ENCODE measurements around the gene MRPL14.

The MRPL14 gene

GRCh38 chr6:44072452-44072958 is 54.7 kb downstream of the MRPL14 start:
- no peaks in the 10 kb centered on the region for H3K9me2 ChIP-seq (replicated peaks; ENCODE audit: insufficient read depth, low read length)
- DNase-seq, result no peak
- H3K27ac ChIP-seq (ENCODE audit: low read length), result peak overlapping the region; percentile 54; the same call in 1 of the 2 replicates
- H3K9me3 ChIP-seq (replicated peaks; ENCODE audit: insufficient read depth, low read length), result no peaks in the 10 kb centered on the region
- TF ChIP-seq EZH2 (optimal IDR thresholded peaks at IDR 0.05; ENCODE audit: low read depth, low read length), result no peak
- H2AFZ ChIP-seq (ENCODE audit: low read length), result peak overlapping the region; percentile 66
- H3K79me2 ChIP-seq (ENCODE audit: low read length), result no peaks in the 10 kb centered on the region
- peaks cover 19% of the 10 kb centered on the region for H3F3A ChIP-seq (ENCODE audit: insufficient read depth, low read length)
- H3K4me2 ChIP-seq (ENCODE audit: low read depth, low read length), result peak overlapping the region; percentile 91
- H3K27me3 ChIP-seq (replicated peaks; ENCODE audit: insufficient read depth, low read length), result no peaks in the 10 kb centered on the region
- H4K20me1 ChIP-seq (ENCODE audit: insufficient read depth, low read length), result no peaks in the 10 kb centered on the region
- peak overlapping the region; percentile 69 for H3K4me3 ChIP-seq (ENCODE audit: low read length)
- no peaks in the 10 kb centered on the region for H3K36me3 ChIP-seq (replicated peaks; ENCODE audit: insufficient read depth, low read length)
- peaks cover 24% of the 10 kb centered on the region for H3K4me1 ChIP-seq (ENCODE audit: low read length)
- H3K9ac ChIP-seq (ENCODE audit: low read length), result peak overlapping the region; percentile 59; the same call in 1 of the 2 replicates

- Histone ChIP-seq H3K27ac (ENCODE audit: low read length) (no peak overlapping the region), H4K20me1 (ENCODE audit: insufficient read depth, low read length) (no peaks in the 10 kb centered on the region), H3K4me3 (ENCODE audit: low read length) (no peak overlapping the region), H3K79me2 (ENCODE audit: low read length) (no peaks in the 10 kb centered on the region), H3K4me1 (ENCODE audit: low read length) (peaks cover 24% of the 10 kb centered on the region), H3K27me3 (replicated peaks; ENCODE audit: insufficient read depth, low read length) (no peaks in the 10 kb centered on the region), H3F3A (ENCODE audit: insufficient read depth, low read length) (peaks cover 19% of the 10 kb centered on the region), H3K4me2 (ENCODE audit: low read depth, low read length) (peak overlapping the region; percentile 91; the same call in 1 of the 2 replicates), H2AFZ (ENCODE audit: low read length) (peak overlapping the region; percentile 66), H3K36me3 (replicated peaks; ENCODE audit: insufficient read depth, low read length) (no peaks in the 10 kb centered on the region), H3K9me2 (replicated peaks; ENCODE audit: insufficient read depth, low read length) (no peaks in the 10 kb centered on the region), H3K9me3 (replicated peaks; ENCODE audit: insufficient read depth, low read length) (no peaks in the 10 kb centered on the region), H3K9ac (ENCODE audit: low read length) (no peak overlapping the region)
- DNase-seq, result no peak
- no peak for TF ChIP-seq EZH2phosphoT487 (IDR thresholded peaks at IDR 0.05; ENCODE audit: low read length)
- no peak for TF ChIP-seq CTCF (IDR thresholded peaks at IDR 0.05; ENCODE audit: low read length)
- TF ChIP-seq EZH2 (optimal IDR thresholded peaks at IDR 0.05; ENCODE audit: low read depth, low read length), result no peak
Observed at GRCh38 chr6:44071670-44072451, 55.4 kb downstream of the MRPL14 start.

GRCh38 chr6:44068607-44069296 is 58.5 kb downstream of the MRPL14 start:
- Histone ChIP-seq H3K9me2 (replicated peaks; ENCODE audit: insufficient read depth, low read length) (no peaks in the 10 kb centered on the region), H3F3A (ENCODE audit: insufficient read depth, low read length) (peaks cover 8% of the 10 kb centered on the region), H3K4me3 (ENCODE audit: low read length) (no peak overlapping the region), H3K27ac (ENCODE audit: low read length) (no peak overlapping the region), H2AFZ (ENCODE audit: low read length) (no peak overlapping the region), H3K27me3 (replicated peaks; ENCODE audit: insufficient read depth, low read length) (no peaks in the 10 kb centered on the region), H3K9ac (ENCODE audit: low read length) (no peak overlapping the region), H3K79me2 (ENCODE audit: low read length) (no peaks in the 10 kb centered on the region), H3K4me2 (ENCODE audit: low read depth, low read length) (no peak overlapping the region), H3K4me1 (ENCODE audit: low read length) (peaks cover 9% of the 10 kb centered on the region), H4K20me1 (ENCODE audit: insufficient read depth, low read length) (no peaks in the 10 kb centered on the region), H3K9me3 (replicated peaks; ENCODE audit: insufficient read depth, low read length) (no peaks in the 10 kb centered on the region), H3K36me3 (replicated peaks; ENCODE audit: insufficient read depth, low read length) (no peaks in the 10 kb centered on the region)
- no peak for TF ChIP-seq EZH2 (optimal IDR thresholded peaks at IDR 0.05; ENCODE audit: low read depth, low read length)
- TF ChIP-seq CTCF (IDR thresholded peaks at IDR 0.05; ENCODE audit: low read length), result no peak
- no peak for TF ChIP-seq EZH2phosphoT487 (IDR thresholded peaks at IDR 0.05; ENCODE audit: low read length)
- peak; percentile 4 for DNase-seq

All from MM.1S (cell line).